IPS-15b (cell line): ENCODE results near the gene MAML2.

Source experiments
- H3K27me3 ChIP-seq: one replicate; pipeline ENCODE4 v1.6.1; 2013; ENCODE audit warnings: low read length; ENCODE audit not compliant: control insufficient read depth, insufficient read depth
- H3K36me3 ChIP-seq: one replicate; pipeline ENCODE4 v1.6.1; 2013; ENCODE audit warnings: low read length; ENCODE audit not compliant: control insufficient read depth, insufficient read depth
- H3K4me1 ChIP-seq: one replicate; pipeline ENCODE4 v1.6.1; 2013; ENCODE audit warnings: mild to moderate bottlenecking, low read length; ENCODE audit not compliant: control insufficient read depth, insufficient read depth
- H3K4me3 ChIP-seq: one replicate; pipeline ENCODE4 v1.5.1; 2013; ENCODE audit warnings: low read depth, low read length
- H3K9ac ChIP-seq: one replicate; pipeline ENCODE4 v1.6.1; 2013; ENCODE audit warnings: low read depth, mild to moderate bottlenecking, low read length
- H3K9me3 ChIP-seq: one replicate; pipeline ENCODE4 v1.6.1; 2013; ENCODE audit warnings: mild to moderate bottlenecking, low read length; ENCODE audit not compliant: control insufficient read depth, insufficient read depth

Gene MAML2

GRCh38 chr11:96149743-96150555 lies 193.0 kb downstream of the MAML2 start:
- Histone ChIP-seq H3K27me3 (no peaks in the 10 kb centered on the region), H3K4me3 (no peak overlapping the region), H3K9ac (no peak overlapping the region), H3K4me1 (peaks cover 11% of the 10 kb centered on the region), H3K36me3 (no peaks in the 10 kb centered on the region), H3K9me3 (no peaks in the 10 kb centered on the region)

GRCh38 chr11:96147906-96148486 lies 195.0 kb downstream of the MAML2 start:
- no peaks in the 10 kb centered on the region for H3K9me3 ChIP-seq
- H3K36me3 ChIP-seq: no peaks in the 10 kb centered on the region
- no peak overlapping the region for H3K4me3 ChIP-seq
- no peaks in the 10 kb centered on the region for H3K27me3 ChIP-seq
- no peak overlapping the region for H3K9ac ChIP-seq
- H3K4me1 ChIP-seq: no peaks in the 10 kb centered on the region

DNA sequence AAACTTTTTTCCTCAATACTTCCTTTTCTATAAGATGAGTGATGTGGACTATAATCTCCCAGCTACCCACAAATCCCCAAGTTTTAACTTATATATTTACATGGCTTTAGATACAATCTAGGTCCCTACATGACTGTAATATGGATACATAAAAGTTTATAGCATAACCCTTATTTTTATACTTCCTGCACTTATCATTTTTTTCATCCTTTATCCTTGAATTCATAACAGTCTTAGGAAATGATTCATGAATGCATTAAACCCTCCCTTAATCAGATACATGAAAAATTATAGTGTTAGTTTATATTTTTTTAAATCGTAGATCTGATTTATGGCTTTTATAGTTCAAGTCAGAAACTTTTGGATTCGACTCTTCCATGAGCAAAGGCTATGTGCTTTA lies 195.8 kb downstream of the MAML2 start:
- no peaks in the 10 kb centered on the region for H3K9me3 ChIP-seq
- H3K4me3 ChIP-seq: no peak overlapping the region
- H3K4me1 ChIP-seq: no peaks in the 10 kb centered on the region
- H3K27me3 ChIP-seq: no peaks in the 10 kb centered on the region
- H3K36me3 ChIP-seq: no peaks in the 10 kb centered on the region
- no peak overlapping the region for H3K9ac ChIP-seq

- Histone ChIP-seq H3K36me3 (no peaks in the 10 kb centered on the region), H3K9me3 (no peaks in the 10 kb centered on the region), H3K9ac (no peak overlapping the region), H3K4me1 (no peaks in the 10 kb centered on the region), H3K4me3 (no peak overlapping the region), H3K27me3 (no peaks in the 10 kb centered on the region)
Measured at GRCh38 chr11:96146765-96147164, 196.2 kb downstream of the MAML2 start.

GRCh38 chr11:96145163-96145585 lies 197.8 kb downstream of the MAML2 start:
- Histone ChIP-seq H3K9me3 (no peaks in the 10 kb centered on the region), H3K27me3 (no peaks in the 10 kb centered on the region), H3K36me3 (no peaks in the 10 kb centered on the region), H3K9ac (no peak overlapping the region), H3K4me1 (no peaks in the 10 kb centered on the region), H3K4me3 (no peak overlapping the region)

GRCh38 chr11:96144553-96144952 lies 198.4 kb downstream of the MAML2 start:
- Histone ChIP-seq H3K9me3 (no peaks in the 10 kb centered on the region), H3K9ac (no peak overlapping the region), H3K36me3 (no peaks in the 10 kb centered on the region), H3K4me3 (no peak overlapping the region), H3K4me1 (no peaks in the 10 kb centered on the region), H3K27me3 (no peaks in the 10 kb centered on the region)

DNA sequence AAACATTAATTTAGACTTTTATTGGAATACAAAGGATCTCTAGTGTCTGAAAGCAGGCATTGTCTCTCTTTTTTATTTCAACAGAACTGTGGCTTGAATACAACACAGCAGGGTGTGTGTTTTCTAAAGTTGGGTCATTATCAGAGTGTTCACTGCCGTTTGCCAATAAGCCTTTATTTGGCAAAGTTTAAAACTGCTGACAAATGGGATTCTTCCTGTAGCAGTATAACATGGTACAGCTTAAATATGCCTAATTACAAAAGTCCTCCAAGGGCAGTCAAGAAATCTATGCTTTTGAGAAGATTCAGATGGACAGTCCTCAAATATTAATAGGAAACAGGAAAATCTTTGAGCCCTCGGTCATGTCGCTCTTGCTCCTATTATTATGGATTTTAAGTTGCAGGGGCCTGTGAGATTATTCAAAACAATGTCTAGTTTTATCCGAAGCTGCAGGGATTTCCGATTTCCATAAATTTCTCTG lies 199.9 kb downstream of the MAML2 start:
- H3K4me1 ChIP-seq: peaks cover 5% of the 10 kb centered on the region

DNA sequence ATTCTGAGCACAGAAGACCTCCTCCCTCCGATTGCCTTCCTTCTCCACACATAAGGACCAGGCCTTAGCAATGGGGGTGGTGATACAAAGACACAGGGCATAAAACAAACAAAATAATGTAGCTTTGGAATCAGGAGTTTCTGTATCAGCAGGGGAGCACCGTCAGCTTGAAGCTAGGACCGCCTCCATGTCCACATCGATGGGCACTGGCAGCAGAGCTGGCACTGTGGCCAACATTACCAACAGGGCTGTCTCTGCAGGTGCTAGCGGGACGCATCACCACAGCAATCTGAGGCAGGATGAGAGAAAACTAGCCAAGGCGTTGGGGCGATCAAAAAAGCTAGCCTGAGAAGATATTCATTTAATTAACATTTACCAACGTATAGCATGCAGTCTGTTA lies 201.4 kb downstream of the MAML2 start:
- Histone ChIP-seq H3K27me3 (no peaks in the 10 kb centered on the region), H3K4me1 (peaks cover 7% of the 10 kb centered on the region)

More for the DNA sequence above, 199.9 kb downstream of the MAML2 start:
- H3K9me3 ChIP-seq: no peaks in the 10 kb centered on the region
- H3K27me3 ChIP-seq: no peaks in the 10 kb centered on the region
- no peak overlapping the region for H3K4me3 ChIP-seq
- H3K9ac ChIP-seq: no peak overlapping the region
- H3K36me3 ChIP-seq: no peaks in the 10 kb centered on the region

GRCh38 chr11:96139691-96140090 lies 203.3 kb downstream of the MAML2 start:
- Histone ChIP-seq H3K27me3 (no peaks in the 10 kb centered on the region), H3K9ac (no peak overlapping the region), H3K9me3 (no peaks in the 10 kb centered on the region), H3K36me3 (no peaks in the 10 kb centered on the region), H3K4me3 (no peak overlapping the region), H3K4me1 (peaks cover 7% of the 10 kb centered on the region)

More for the DNA sequence above, 201.4 kb downstream of the MAML2 start:
- H3K4me3 ChIP-seq: no peak overlapping the region
- no peaks in the 10 kb centered on the region for H3K9me3 ChIP-seq
- no peak overlapping the region for H3K9ac ChIP-seq
- no peaks in the 10 kb centered on the region for H3K36me3 ChIP-seq

DNA sequence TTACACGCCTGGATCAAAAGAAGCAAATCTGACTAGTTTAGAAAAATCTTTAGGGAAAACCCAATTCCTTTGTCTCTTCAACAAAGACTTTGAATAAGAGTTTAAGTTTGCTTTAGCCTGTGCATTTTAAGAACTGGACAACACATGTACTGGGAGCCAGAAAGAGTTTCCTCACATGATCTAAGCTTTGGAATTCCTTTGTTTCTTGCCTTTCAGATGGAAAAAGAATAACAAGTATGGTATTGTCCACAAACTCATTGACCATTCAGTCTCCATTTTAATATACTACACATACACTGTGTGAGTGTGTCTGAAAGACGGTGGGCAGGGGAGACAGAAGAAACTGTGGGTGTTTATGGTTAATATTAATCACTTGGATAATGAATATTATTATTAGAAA lies 205.6 kb downstream of the MAML2 start:
- H3K9ac ChIP-seq: no peak overlapping the region
- H3K9me3 ChIP-seq: no peaks in the 10 kb centered on the region

DNA sequence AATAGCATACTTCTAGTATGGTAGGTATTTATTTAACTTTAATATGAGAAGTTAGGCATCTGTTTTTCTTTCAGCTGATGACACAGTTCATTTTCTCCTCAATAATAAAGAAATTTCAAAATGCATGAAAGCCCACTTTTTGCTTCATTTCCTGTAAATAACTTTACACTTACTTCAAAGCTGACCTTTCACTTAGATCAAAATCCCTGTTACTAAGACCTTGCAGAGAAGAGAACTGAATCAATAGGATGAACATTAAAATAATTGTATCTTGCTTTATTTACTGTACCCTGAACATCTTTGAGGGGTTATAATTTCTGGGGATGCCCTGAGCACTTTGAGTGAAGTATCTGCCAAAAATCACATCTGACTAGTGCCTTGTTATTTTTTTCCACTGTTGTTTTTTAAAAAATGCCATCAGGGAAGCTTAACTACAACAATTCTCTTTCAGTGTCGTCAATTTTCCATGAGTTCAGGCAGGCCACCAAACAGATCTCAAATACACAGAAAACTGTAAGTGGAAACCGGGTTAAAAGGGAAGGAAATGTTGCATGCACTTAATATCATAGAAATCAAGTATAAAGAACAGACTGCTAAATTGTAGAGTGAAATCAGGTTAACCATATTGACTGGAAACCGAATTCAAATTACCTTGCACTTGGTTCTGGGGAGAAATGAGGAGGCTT lies 206.2 kb downstream of the MAML2 start:
- no peak overlapping the region for H3K9ac ChIP-seq
- H3K27me3 ChIP-seq: no peaks in the 10 kb centered on the region
- H3K9me3 ChIP-seq: no peaks in the 10 kb centered on the region
- H3K4me3 ChIP-seq: no peak overlapping the region
- no peaks in the 10 kb centered on the region for H3K36me3 ChIP-seq
- H3K4me1 ChIP-seq: peaks cover 7% of the 10 kb centered on the region

More for the DNA sequence above, 205.6 kb downstream of the MAML2 start:
- Histone ChIP-seq H3K27me3 (no peaks in the 10 kb centered on the region), H3K36me3 (no peaks in the 10 kb centered on the region), H3K4me3 (no peak overlapping the region), H3K4me1 (peaks cover 7% of the 10 kb centered on the region)
